Astrocyte of the spinal cord (primary cell): ENCODE data around the gene SH3RF1.

Source experiments
- DNase-seq: peaks from one replicate; pipeline ENCODE4 v3.0.0; 2011; ENCODE audit warnings: low read depth, low spot score
- H3K4me3 ChIP-seq: 2 replicates; pipeline ENCODE4 v1.5.1; 2011; ENCODE audit warnings: low read depth, mild to moderate bottlenecking, low read length, moderate library complexity
- CTCF ChIP-seq: IDR thresholded peaks from 2 replicates; pipeline ENCODE4 v1.5.1; 2012; ENCODE audit warnings: low read depth, mild to moderate bottlenecking, low read length, inconsistent platforms
- in situ Hi-C: cut with HindIII; loops from 2 replicates; pipeline ENCODE4 v1.10.0; 2017; ENCODE audit warnings: low sequenced_read_pairs

Gene SH3RF1

GRCh38 chr4:169128902-169129301, 141.9 kb downstream of the SH3RF1 start:
- in situ Hi-C loops: no loop called here
- TF ChIP-seq CTCF: no peak
- no peak overlapping the region for H3K4me3 ChIP-seq
- no peak for DNase-seq

GRCh38 chr4:169127314-169127713, 143.4 kb downstream of the SH3RF1 start:
- no peak for DNase-seq
- TF ChIP-seq CTCF: no peak
- H3K4me3 ChIP-seq: no peak overlapping the region
- in situ Hi-C loops: no loop called here

GRCh38 chr4:169124661-169125060, 146.1 kb downstream of the SH3RF1 start:
- H3K4me3 ChIP-seq: no peak overlapping the region
- no peak for TF ChIP-seq CTCF
- in situ Hi-C loops: no loop called here
- DNase-seq: no peak

- in situ Hi-C loops: no loop called here
- TF ChIP-seq CTCF: no peak
- H3K4me3 ChIP-seq: no peak overlapping the region
- no peak for DNase-seq
Observed at GRCh38 chr4:169122422-169122821, 148.3 kb downstream of the SH3RF1 start.

- in situ Hi-C loops: no loop called here
- no peak for TF ChIP-seq CTCF
- H3K4me3 ChIP-seq: no peak overlapping the region
- DNase-seq: no peak
Observed at GRCh38 chr4:169121861-169122382, 148.8 kb downstream of the SH3RF1 start.

GRCh38 chr4:169120624-169121023, 150.1 kb downstream of the SH3RF1 start:
- no peak overlapping the region for H3K4me3 ChIP-seq
- TF ChIP-seq CTCF: no peak
- DNase-seq: no peak
- in situ Hi-C loops: no loop called here

- in situ Hi-C loops: no loop called here
- no peak overlapping the region for H3K4me3 ChIP-seq
- no peak for TF ChIP-seq CTCF
- DNase-seq: no peak
Observed at GRCh38 chr4:169119536-169119935, 151.2 kb downstream of the SH3RF1 start.
